MM.1S (cell line): ENCODE measurements around the gene PARD6G.
"Not testable (repeated sequence)": the region's sequence is repeated elsewhere in the genome, so short reads cannot be mapped to it uniquely, and the experiment has no call there.

Experiments used
- EZH2 ChIP-seq: fragments of 300-600 bp; sonication (generic); optimal IDR thresholded peaks from 2 replicates; pipeline ENCODE3; 2017; ENCODE audit warnings: low read depth, mild to moderate bottlenecking, antibody characterized with exemption, low read length, mixed read lengths
- EZH2phosphoT487 ChIP-seq: fragments of 300-600 bp; sonication (generic); IDR thresholded peaks from 2 replicates; pipeline ENCODE4 v1.6.1; 2018; ENCODE audit warnings: antibody characterized with exemption, low read length
- TF ChIP-seq, protein P1 (sequence below): fragments of 300-600 bp; sonication (generic); IDR thresholded peaks from 2 replicates; pipeline ENCODE4 v1.5.1; 2016; ENCODE audit warnings: antibody characterized with exemption, low read length, mixed read lengths

DNA sequence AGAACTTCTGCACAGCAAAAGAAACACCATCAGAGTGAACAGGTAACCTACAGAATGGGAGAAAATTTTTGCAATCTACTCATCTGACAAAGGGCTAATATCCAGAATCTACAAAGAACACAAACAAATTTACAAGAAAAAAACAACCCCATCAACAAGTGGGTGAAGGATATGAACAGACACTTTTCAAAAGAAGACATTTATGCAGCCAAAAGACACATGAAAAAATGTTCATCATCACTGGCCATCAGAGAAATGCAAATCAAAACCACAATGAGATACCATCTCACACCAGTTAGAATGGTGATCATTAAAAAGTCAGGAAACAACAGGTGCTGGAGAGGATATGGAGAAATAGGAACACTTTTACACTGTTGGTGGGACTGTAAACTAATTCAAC is 9.8 kb downstream of the PARD6G start:
- not testable (repeated sequence) for TF ChIP-seq EZH2phosphoT487, EZH2
- TF ChIP-seq, protein P1, sequence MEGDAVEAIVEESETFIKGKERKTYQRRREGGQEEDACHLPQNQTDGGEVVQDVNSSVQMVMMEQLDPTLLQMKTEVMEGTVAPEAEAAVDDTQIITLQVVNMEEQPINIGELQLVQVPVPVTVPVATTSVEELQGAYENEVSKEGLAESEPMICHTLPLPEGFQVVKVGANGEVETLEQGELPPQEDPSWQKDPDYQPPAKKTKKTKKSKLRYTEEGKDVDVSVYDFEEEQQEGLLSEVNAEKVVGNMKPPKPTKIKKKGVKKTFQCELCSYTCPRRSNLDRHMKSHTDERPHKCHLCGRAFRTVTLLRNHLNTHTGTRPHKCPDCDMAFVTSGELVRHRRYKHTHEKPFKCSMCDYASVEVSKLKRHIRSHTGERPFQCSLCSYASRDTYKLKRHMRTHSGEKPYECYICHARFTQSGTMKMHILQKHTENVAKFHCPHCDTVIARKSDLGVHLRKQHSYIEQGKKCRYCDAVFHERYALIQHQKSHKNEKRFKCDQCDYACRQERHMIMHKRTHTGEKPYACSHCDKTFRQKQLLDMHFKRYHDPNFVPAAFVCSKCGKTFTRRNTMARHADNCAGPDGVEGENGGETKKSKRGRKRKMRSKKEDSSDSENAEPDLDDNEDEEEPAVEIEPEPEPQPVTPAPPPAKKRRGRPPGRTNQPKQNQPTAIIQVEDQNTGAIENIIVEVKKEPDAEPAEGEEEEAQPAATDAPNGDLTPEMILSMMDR = not testable (repeated sequence)
